HG02852 (cell line): ENCODE data around the gene TAF11L3.
"Not testable (repeated sequence)": the region's sequence is repeated elsewhere in the genome, so short reads cannot be mapped to it uniquely, and the experiment has no call there.

ENCODE experiments used
- ATAC-seq: cut with Tn5 transposase; IDR thresholded peaks from one replicate; pipeline ENCODE4 v1.9.1; 2021; ENCODE audit warnings: mild to moderate bottlenecking, moderate library complexity; ENCODE audit not compliant: unreplicated experiment

TAF11L3 gene

GRCh38 chr5:17518067-17518466 is at the start of gene TAF11L3:
Gene TAF11L3 (plus strand): TSS chr5:17518367.
- not testable (repeated sequence) for ATAC-seq

- no peak for ATAC-seq
Observed at GRCh38 chr5:17470064-17470463, 48.1 kb upstream of the TAF11L3 start.

DNA sequence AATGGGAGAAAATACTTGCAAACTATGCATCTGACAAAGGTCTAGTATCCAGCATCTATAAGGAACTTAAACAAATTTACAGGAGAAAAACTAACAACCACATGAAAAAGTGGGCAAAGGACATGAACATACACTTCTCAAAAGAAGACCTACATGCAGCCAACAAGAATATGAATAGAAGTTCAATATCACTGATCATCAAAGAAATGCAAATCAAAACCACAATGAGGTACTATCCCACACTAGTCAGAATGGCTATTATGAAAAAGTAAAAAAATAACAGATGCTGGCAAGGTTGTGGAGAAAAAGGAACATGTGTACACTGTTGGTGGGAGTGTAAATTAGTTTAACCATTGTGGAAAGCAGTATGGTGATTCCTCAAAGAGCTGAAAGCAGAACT is 43.1 kb upstream of the TAF11L3 start:
- ATAC-seq = not testable (repeated sequence)

DNA sequence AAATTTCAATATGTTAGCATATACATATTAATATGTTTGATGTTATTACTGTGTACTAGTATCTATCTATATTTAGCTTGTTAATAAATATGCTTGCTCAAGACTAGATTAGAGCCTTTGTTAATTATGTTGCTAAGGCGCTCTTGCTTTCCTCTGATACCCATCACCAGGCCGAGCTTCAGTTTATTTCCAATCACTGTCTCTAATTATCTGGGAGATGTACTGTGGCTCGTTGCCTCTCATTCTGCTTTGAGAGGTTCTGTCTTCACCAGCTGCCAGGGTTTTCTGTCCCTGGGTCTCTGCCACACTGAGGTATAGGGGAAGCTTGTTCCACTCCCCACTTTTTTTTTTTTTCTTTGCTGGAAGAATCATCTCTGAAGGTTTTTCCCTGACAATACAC is 41.1 kb upstream of the TAF11L3 start:
- ATAC-seq = no peak

DNA sequence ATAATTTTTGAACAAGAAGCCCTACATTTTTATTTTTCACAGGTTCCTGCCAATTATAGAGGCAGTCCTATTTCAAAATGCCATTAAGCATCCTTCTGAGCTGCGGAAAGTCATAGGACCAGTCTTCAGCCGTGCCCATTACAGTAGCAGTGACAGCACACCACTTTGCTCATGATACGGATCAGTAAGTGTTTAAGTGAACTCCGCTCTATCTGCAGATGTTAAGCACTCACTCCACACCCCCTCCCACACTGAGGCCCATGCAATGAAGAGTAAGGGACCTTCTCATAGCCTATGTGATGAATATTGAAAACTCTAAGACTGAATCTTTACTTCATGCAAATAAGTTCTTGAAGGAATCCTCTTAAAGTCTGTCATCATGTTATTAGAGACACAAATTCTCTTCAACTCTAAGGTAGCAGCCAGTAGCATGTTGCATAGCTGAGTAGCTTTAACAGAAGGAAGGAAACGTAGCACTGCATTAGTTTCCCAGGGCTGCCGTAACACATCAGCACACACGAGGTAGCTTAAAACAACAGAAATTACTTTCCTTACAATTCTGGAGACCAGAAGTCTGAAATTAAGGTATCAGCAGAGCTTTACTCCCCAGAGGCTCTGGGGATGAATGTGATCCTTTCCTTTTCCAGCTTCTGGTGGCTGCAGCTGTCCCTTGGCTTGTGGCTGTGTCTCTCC is 40.4 kb upstream of the TAF11L3 start:
- no peak for ATAC-seq

- ATAC-seq = no peak
Observed at GRCh38 chr5:17481378-17481777, 36.8 kb upstream of the TAF11L3 start.

DNA sequence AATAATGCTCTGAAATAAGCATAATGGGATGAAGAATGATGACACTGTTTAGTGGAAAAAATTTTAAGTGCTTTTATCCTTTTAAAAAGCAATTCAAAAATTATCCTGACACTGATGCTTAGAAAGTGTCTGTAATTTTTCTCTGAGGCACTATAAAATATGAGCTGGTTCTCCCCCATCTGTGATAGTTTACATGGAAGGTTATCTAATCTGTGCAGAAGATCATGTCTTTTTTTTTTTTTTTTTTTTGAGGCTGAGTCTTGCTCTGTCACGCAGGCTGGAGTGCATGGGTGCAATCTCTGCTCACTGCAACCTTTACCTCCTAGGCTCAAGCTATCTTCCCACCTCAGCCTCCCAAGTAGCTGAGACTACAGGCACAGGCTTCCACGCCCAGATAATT is 35.4 kb upstream of the TAF11L3 start:
- ATAC-seq = no peak

- ATAC-seq = not testable (repeated sequence)
Observed at GRCh38 chr5:17486464-17487173, 31.5 kb upstream of the TAF11L3 start.

- ATAC-seq = no peak
Observed at GRCh38 chr5:17487174-17487512, 31.0 kb upstream of the TAF11L3 start.

DNA sequence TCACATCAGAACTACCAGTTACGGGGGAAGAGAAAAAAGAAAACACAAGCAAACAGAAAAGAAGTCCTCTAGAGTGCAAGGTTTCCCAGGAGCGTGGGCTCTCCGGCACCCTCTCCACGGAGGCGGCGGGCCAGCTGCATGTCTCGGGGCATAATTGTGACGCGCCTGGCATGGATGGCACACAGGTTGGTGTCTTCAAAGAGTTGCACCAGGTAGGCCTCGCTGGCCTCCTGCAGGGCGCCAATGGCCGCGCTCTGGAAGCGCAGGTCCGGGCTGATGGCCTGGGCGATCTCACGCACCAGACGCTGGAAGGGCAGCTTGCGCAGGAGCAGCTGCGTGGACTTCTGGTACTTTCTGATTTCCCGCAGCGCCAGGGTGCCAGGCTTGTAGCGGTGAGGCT is 26.9 kb upstream of the TAF11L3 start:
- not testable (repeated sequence) for ATAC-seq

DNA sequence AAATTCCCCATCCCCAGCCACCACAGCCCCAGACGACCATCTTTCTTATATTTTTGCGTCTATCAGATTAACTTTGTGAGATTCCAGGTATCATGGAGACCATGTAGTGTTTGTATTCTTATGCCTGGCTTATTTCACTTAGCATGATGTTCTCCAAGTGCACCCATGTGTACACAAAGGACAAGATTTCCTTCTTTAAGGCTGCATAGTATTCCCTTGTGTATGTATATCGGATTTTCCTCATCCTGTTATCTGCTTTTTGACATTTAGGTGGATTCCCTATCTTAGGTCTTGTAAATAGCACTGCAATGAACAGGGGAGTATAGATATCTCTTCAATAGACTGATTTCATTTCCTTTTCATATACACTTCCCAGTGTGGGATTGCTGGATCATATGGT is 25.4 kb upstream of the TAF11L3 start:
- ATAC-seq = no peak

- ATAC-seq = no peak
Observed at GRCh38 chr5:17497446-17497845, 20.7 kb upstream of the TAF11L3 start.

DNA sequence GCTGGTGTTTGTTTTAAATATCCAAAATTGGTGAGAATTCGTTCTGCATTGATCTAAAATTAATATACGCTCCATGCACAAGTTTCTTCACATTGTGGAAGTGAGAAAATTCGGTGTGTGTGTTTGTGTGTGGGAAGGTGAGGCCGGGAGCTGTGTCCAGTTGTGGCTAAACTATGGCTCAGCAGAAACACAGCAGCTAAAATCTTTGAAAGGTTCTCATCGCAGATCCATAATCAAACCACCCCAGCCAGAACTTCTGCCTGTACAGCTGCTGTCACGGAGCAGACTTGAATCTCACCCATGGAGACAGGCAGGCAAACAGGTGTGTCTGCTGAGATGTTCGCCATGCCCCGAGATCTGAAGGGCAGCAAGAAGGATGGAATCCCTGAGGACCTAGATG is 20.2 kb upstream of the TAF11L3 start, which contains the start of gene TAF11L2:
Gene TAF11L2, plus strand, starts transcription at position 301 of the 400 bp plus-strand sequence.
- ATAC-seq = not testable (repeated sequence)

- no peak for ATAC-seq
Observed at GRCh38 chr5:17511775-17512325, 6.3 kb upstream of the TAF11L3 start.

DNA sequence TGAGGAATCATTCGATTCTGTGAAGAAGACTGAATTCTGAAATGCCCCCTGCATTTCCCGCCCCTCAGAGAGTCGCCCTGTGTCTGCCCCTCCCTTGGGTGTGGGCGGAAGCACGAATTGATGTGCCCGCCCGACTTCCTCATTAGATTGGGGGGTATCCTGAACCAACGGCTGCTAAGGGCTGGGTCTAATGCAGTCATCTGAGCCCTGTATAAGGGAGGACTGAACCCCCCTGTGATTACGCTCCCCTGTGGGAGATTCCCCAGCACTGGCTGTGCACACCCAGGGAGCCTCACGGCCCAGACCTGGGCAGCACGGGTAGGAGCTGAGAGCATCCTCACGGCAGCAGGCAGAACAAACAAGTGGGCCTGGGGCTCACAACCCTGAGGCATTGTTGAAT is 641 bp upstream of the TAF11L3 start:
- not testable (repeated sequence) for ATAC-seq

DNA sequence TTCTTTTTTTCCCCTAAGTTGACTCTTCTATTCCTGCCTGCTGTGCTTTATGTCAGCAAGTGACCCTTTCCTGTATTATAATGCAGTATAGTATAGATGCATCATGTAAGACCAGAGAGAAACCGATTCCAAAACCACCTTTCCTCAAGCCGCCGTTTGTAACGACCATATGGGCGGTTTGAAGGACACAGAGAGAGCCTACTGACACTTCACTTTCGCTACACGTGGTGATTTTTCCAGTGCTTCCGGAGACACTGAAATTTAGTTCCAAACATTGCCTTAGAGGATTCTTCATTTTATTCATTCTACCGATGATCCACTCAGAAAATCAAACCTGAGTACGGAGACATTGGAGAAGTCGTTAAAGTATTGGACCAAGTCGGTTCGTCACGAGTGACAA is 1.3 kb downstream of the TAF11L3 start:
- not testable (repeated sequence) for ATAC-seq

GRCh38 chr5:17521501-17521900 is 3.3 kb downstream of the TAF11L3 start, which contains the start of gene TAF11L4:
Gene TAF11L4 (plus strand): TSS chr5:17521801.
- ATAC-seq = not testable (repeated sequence)

GRCh38 chr5:17524935-17525334 is 6.8 kb downstream of the TAF11L3 start, which contains the start of gene TAF11L5:
Gene TAF11L5 (plus strand): TSS chr5:17525235.
- not testable (repeated sequence) for ATAC-seq

GRCh38 chr5:17526504-17526903 is 8.3 kb downstream of the TAF11L3 start:
- not testable (repeated sequence) for ATAC-seq

GRCh38 chr5:17528369-17528768 is 10.2 kb downstream of the TAF11L3 start, which contains the start of gene TAF11L6:
Gene TAF11L6 (plus strand): TSS chr5:17528669.
- not testable (repeated sequence) for ATAC-seq
